ENCODE measurements around the gene NPRL2. TPM values are rescaled to one million over a fixed set of nuclear protein-coding genes. Genes with fewer than 3 reads are reported as not detected.
A peak's percentile ranks its signal among the peaks of the same experiment; 100 is the strongest.

NPRL2 gene
- total RNA-seq, 1 experiment from 2014 or later = 35.4 TPM

- H3K4me2 ChIP-seq (ENCODE audit: low read length) = peak overlapping the region; percentile 92
- no peaks in the 10 kb centered on the region for H3K27me3 ChIP-seq (ENCODE audit: insufficient read depth, low read length)
- no peaks in the 10 kb centered on the region for H3K9me3 ChIP-seq (ENCODE audit: control insufficient read depth in 1 of 2, insufficient read depth in 1 of 2, low read depth in 1 of 2, low read length in 2 of 2)
- TF ChIP-seq YY1 (IDR thresholded peaks at IDR 0.05; ENCODE audit: extremely low read depth, insufficient replicate concordance, low read depth, low read length) (no peak), MAX (IDR thresholded peaks at IDR 0.05) (no peak), REST (IDR thresholded peaks at IDR 0.05; ENCODE audit: low read depth) (no peak), RAD21 (IDR thresholded peaks at IDR 0.05; ENCODE audit: low read depth) (no peak), CBX3 (IDR thresholded peaks at IDR 0.05; ENCODE audit: low read depth) (no peak), SP1 (IDR thresholded peaks at IDR 0.05; ENCODE audit: low read depth) (no peak), ZBTB33 (IDR thresholded peaks at IDR 0.05; ENCODE audit: extremely low read depth, insufficient replicate concordance, low read length) (no peak), SIN3A (IDR thresholded peaks at IDR 0.05; ENCODE audit: low read depth) (no peak)
- H3K36me3 ChIP-seq (ENCODE audit: control insufficient read depth in 1 of 2, insufficient read depth in 2 of 2, low read length in 2 of 2) = peaks cover 2 to 17% of the 10 kb centered on the region in 2 experiments; a peak in 1 of 4 replicates
- H3K9ac ChIP-seq (ENCODE audit: low read length) = peak overlapping the region; percentile 88; the same call in 1 of the 2 replicates
- ChIA-PET RAD21 (ENCODE audit: low non-redundant PET in 1 of 2, low total read pairs in 2 of 2, uncharacterized antibody in 2 of 2, unreplicated experiment in 2 of 2) (no interaction called here), CTCF (interaction anchor here (0.7 kb wide), 1 partner anchor 9 kb away, joined by 3 read pairs; the partner anchor contains the start of gene TUSC2), POLR2A (no interaction called here)
- intact Hi-C loops (cut with micrococcal nuclease) = no loop called here
- H4K20me1 ChIP-seq (ENCODE audit: insufficient read depth) = no peaks in the 10 kb centered on the region
- ATAC-seq = no peak
- H3K4me1 ChIP-seq (ENCODE audit: control insufficient read depth in 1 of 2, insufficient read depth in 2 of 2, low read length in 2 of 2) = peaks cover 68 to 90% of the 10 kb centered on the region in 2 experiments
- no TSS peak for BruUV-seq (replicated peaks)
- H2AFZ ChIP-seq (ENCODE audit: low read depth, low read length, poor library complexity, severe bottlenecking) = no peak overlapping the region
- no peak for DNase-seq (ENCODE audit: low read depth, low spot score)
- H3K4me3 ChIP-seq (replicated peaks in 1 of 2; ENCODE audit: low read depth in 1 of 2, low read length in 2 of 2) = no peak overlapping the region
- H3K79me2 ChIP-seq (ENCODE audit: insufficient read depth, low read length) = peaks cover 51% of the 10 kb centered on the region
- no peaks in the 10 kb centered on the region for H3K9me2 ChIP-seq (ENCODE audit: insufficient read depth)
- peak overlapping the region; percentile 98 for H3K27ac ChIP-seq (ENCODE audit: low read depth, low read length)
Observed at GRCh38 chr3:50319181-50319893, 31.2 kb downstream of the NPRL2 start.
